Activated T-helper 9 cell treated with anti-CD3 and anti-CD28 coated beads, Interleukin-2, amount 50 U/mL, for 16 hours (primary cell): ENCODE data around the gene DRD2.

Experiments
- DNase-seq: peaks from one replicate; pipeline ENCODE4 v3.0.0-alpha.2; 2020; ENCODE audit warnings: low read depth

Gene DRD2

GRCh38 chr11:113400631-113401230 is 74.5 kb downstream of the DRD2 start:
- DNase-seq = no peak

- DNase-seq = no peak
Measured at GRCh38 chr11:113398669-113399430, 76.3 kb downstream of the DRD2 start.

GRCh38 chr11:113397821-113398220 is 77.4 kb downstream of the DRD2 start:
- DNase-seq = no peak

GRCh38 chr11:113397212-113397611 is 78.0 kb downstream of the DRD2 start:
- no peak for DNase-seq

GRCh38 chr11:113396690-113397089 is 78.5 kb downstream of the DRD2 start:
- DNase-seq = no peak

- no peak for DNase-seq
Measured at GRCh38 chr11:113395782-113396336, 79.3 kb downstream of the DRD2 start.

GRCh38 chr11:113394919-113395318 is 80.3 kb downstream of the DRD2 start:
- no peak for DNase-seq

- DNase-seq = no peak
Measured at GRCh38 chr11:113393501-113393985, 81.7 kb downstream of the DRD2 start.

- DNase-seq = no peak
Measured at GRCh38 chr11:113392236-113392921, 82.8 kb downstream of the DRD2 start.

- no peak for DNase-seq
Measured at GRCh38 chr11:113389272-113389671, 85.9 kb downstream of the DRD2 start.

GRCh38 chr11:113387605-113388211 is 87.5 kb downstream of the DRD2 start, which contains the start of gene ANKK1:
Gene ANKK1, plus strand, starts transcription at chr11:113387779. Its CDS starts 106 bp downstream, at chr11:113387885.
- no peak for DNase-seq

- no peak for DNase-seq
Measured at GRCh38 chr11:113386866-113387265, 88.3 kb downstream of the DRD2 start.

- DNase-seq = no peak
Measured at GRCh38 chr11:113385749-113386148, 89.4 kb downstream of the DRD2 start.

- DNase-seq = no peak
Measured at GRCh38 chr11:113384551-113384950, 90.6 kb downstream of the DRD2 start.

- DNase-seq = no peak
Measured at GRCh38 chr11:113382121-113382520, 93.1 kb downstream of the DRD2 start.

- no peak for DNase-seq
Measured at GRCh38 chr11:113378692-113379091, 96.5 kb downstream of the DRD2 start.

GRCh38 chr11:113377681-113378412 is 97.4 kb downstream of the DRD2 start:
- no peak for DNase-seq

- DNase-seq = no peak
Measured at GRCh38 chr11:113376156-113376555, 99.0 kb downstream of the DRD2 start.

GRCh38 chr11:113375402-113375801 is 99.8 kb downstream of the DRD2 start:
- no peak for DNase-seq

- no peak for DNase-seq
Measured at GRCh38 chr11:113373981-113374560, 101.1 kb downstream of the DRD2 start.

- DNase-seq = no peak
Measured at GRCh38 chr11:113373306-113373705, 101.9 kb downstream of the DRD2 start.
